K562 (cell line): ENCODE data around the gene GNAT2. TPM values are rescaled to one million over a fixed set of nuclear protein-coding genes. Genes with fewer than 3 reads are reported as not detected.

Source experiments
- BRD9 ChIP-seq: fragments of 450-650 bp; IDR thresholded peaks from 2 replicates; pipeline ENCODE4 v1.6.1; 2018; ENCODE audit warnings: low read depth; ENCODE audit not compliant: partially characterized antibody
- CBFB ChIP-seq: sonication (generic); formaldehyde crosslinking; IDR thresholded peaks from 2 replicates; pipeline ENCODE4 v1.4.0; 2020; ENCODE audit warnings: mild to moderate bottlenecking, missing genetic modification reagents
- CBX2 ChIP-seq: fragments of 200-600 bp; sonication (generic); IDR thresholded peaks from one replicate; pipeline ENCODE4 v1.6.1; 2012; ENCODE audit warnings: mild to moderate bottlenecking, low read length, inconsistent platforms; ENCODE audit not compliant: insufficient read depth, poor library complexity, severe bottlenecking
- CCAR2 ChIP-seq: fragments of 200-400 bp; formaldehyde crosslinking; IDR thresholded peaks from 2 replicates; pipeline ENCODE4 v1.6.1; 2017; ENCODE audit warnings: mild to moderate bottlenecking, low read depth, low read length
- CCNT2 ChIP-seq: IDR thresholded peaks from 2 replicates; pipeline ENCODE4 v1.6.1; 2011; ENCODE audit warnings: borderline replicate concordance, low read depth, mild to moderate bottlenecking, moderate library complexity, mixed read lengths, low read length; ENCODE audit not compliant: insufficient read length; ENCODE audit errors: extremely low read depth
- CXXC5 ChIP-seq: fragments of 250-450 bp; sonication (Bioruptor Pico); IDR thresholded peaks from 2 replicates; pipeline ENCODE4 v1.8.0; 2022; ENCODE audit warnings: inconsistent platforms, mild to moderate bottlenecking, moderate library complexity
- EP400 ChIP-seq: fragments of 450-650 bp; IDR thresholded peaks from 2 replicates; pipeline ENCODE4 v1.6.1; 2017; ENCODE audit warnings: antibody characterized with exemption, mild to moderate bottlenecking, moderate library complexity
- FOXK2 ChIP-seq, 2 experiments: fragments of 450-650 bp; IDR thresholded peaks in 1 of 2; conservative IDR thresholded peaks in 1 of 2; 2 replicates each; pipeline ENCODE4 v1.6.1; 2016; ENCODE audit warnings: low read depth in 2 of 2, mild to moderate bottlenecking in 1 of 2
- GATAD2B ChIP-seq: fragments of 450-650 bp; IDR thresholded peaks from 2 replicates; pipeline ENCODE4 v1.6.1; 2017; ENCODE audit warnings: mild to moderate bottlenecking, borderline replicate concordance
- IRF2 ChIP-seq: sonication (generic); formaldehyde crosslinking; IDR thresholded peaks from 2 replicates; pipeline ENCODE4 v1.8.1; 2022; ENCODE audit warnings: mild to moderate bottlenecking, missing genetic modification reagents
- LARP7 ChIP-seq: fragments of 450-650 bp; IDR thresholded peaks from 2 replicates; pipeline ENCODE4 v1.6.1; 2016
- MEF2A ChIP-seq: IDR thresholded peaks from 2 replicates; pipeline ENCODE4 v1.6.1; 2011; ENCODE audit warnings: low read depth, mild to moderate bottlenecking, low read length, moderate library complexity; ENCODE audit not compliant: control insufficient read depth
- MTA2 ChIP-seq: fragments of 450-650 bp; IDR thresholded peaks from 2 replicates; pipeline ENCODE4 v1.6.1; 2016; ENCODE audit warnings: low read depth
- NFXL1 ChIP-seq: fragments of 450-650 bp; formaldehyde crosslinking; IDR thresholded peaks from 2 replicates; pipeline ENCODE4 v1.4.0; 2021; ENCODE audit warnings: mild to moderate bottlenecking
- NR2C2 ChIP-seq, 2 experiments: fragments of 200-800 bp in 1 of 2; sonication (Bioruptor generic) in 1 of 2; sonication (generic) in 1 of 2; formaldehyde crosslinking in 1 of 2; IDR thresholded peaks; 2 replicates each; pipeline versions ENCODE4 v1.6.1 to v1.8.0; 2016 to 2022; ENCODE audit warnings: mild to moderate bottlenecking in 1 of 2, missing compliant biosample characterization in 1 of 2, missing genetic modification characterization in 1 of 2, missing genetic modification reagents in 1 of 2
- PRPF4 ChIP-seq: fragments of 200-400 bp; formaldehyde crosslinking; IDR thresholded peaks from one replicate; pipeline ENCODE4 v1.6.1; 2017; ENCODE audit warnings: low read length, low read depth, mild to moderate bottlenecking; ENCODE audit not compliant: insufficient read depth, poor library complexity, severe bottlenecking
- SRSF1 ChIP-seq: fragments of 200-400 bp; formaldehyde crosslinking; IDR thresholded peaks from 2 replicates; pipeline ENCODE4 v1.6.1; 2017; ENCODE audit warnings: mild to moderate bottlenecking, low read depth, low read length, moderate library complexity
- TEAD4 ChIP-seq, 2 experiments: sonication (generic) in 1 of 2; formaldehyde crosslinking in 1 of 2; IDR thresholded peaks; 2 replicates each; pipeline versions ENCODE4 v1.6.1 to v1.8.0; 2012 to 2022; ENCODE audit warnings: borderline replicate concordance in 1 of 2, inconsistent platforms in 1 of 2, low read length in 1 of 2, mild to moderate bottlenecking in 1 of 2, missing genetic modification reagents in 1 of 2
- ZKSCAN1 ChIP-seq: fragments of 150-350 bp; IDR thresholded peaks from 2 replicates; pipeline ENCODE4 v1.6.1; 2016; ENCODE audit warnings: low read depth, low read length
- ZNF212 ChIP-seq: fragments of 450-650 bp; formaldehyde crosslinking; IDR thresholded peaks from 2 replicates; pipeline ENCODE4 v1.4.0; 2020; ENCODE audit warnings: mild to moderate bottlenecking
- ZNF324 ChIP-seq: fragments of 250-450 bp; sonication (Bioruptor Pico); IDR thresholded peaks from 2 replicates; pipeline ENCODE4 v1.4.0; 2020; ENCODE audit warnings: mild to moderate bottlenecking
- ZNF589 ChIP-seq: fragments of 200-800 bp; sonication (Bioruptor generic); IDR thresholded peaks from 2 replicates; pipeline ENCODE4 v1.6.1; 2016; ENCODE audit warnings: low read depth, missing genetic modification characterization, missing compliant biosample characterization
- ZNF764 ChIP-seq: fragments of 250-450 bp; sonication (Bioruptor Pico); IDR thresholded peaks from 2 replicates; pipeline ENCODE4 v1.4.0; 2020; ENCODE audit warnings: low read depth, mild to moderate bottlenecking, moderate library complexity
- polyA plus RNA-seq, 8 experiments: library from polyadenylated mRNA; depleted of rRNA in 4 of 8; stranded (reverse) in 5 of 8; unstranded in 3 of 8; fragments of >200 nt; fragmentation: Nextera tagmentation in 2 of 8; fragmentation: Illumina TruSeq in 1 of 8; extraction: Ambion mirVana in 2 of 8; extraction: Trizol in 1 of 8; gene quantifications; 2 replicates each; pipeline versions ENCODE4 v1.2.1 to v1.2.3, GENCODE V29; 2011 to 2014; ENCODE audit warnings: inconsistent platforms in 1 of 8, missing spikeins in 1 of 8
- total RNA-seq, 7 experiments: library from RNA; depleted of rRNA in 6 of 7; stranded (reverse); fragments of >200 nt in 6 of 7; fragmentation: Illumina TruSeq in 2 of 7; extraction: Trizol in 2 of 7; gene quantifications; 2 replicates each; pipeline versions ENCODE4 v1.2.1 to v1.2.3, GENCODE V29; 2011 to 2021; ENCODE audit warnings: low replicate concordance in 1 of 7
- TF ChIP-seq, protein P1 (sequence below): fragments of 450-650 bp; formaldehyde crosslinking; IDR thresholded peaks from 2 replicates; pipeline ENCODE4 v1.4.0; 2020; ENCODE audit warnings: mild to moderate bottlenecking
- TF ChIP-seq, protein P2 (sequence below): IDR thresholded peaks from 2 replicates; pipeline ENCODE4 v1.6.1; 2014; ENCODE audit warnings: antibody characterized with exemption

The GNAT2 gene
- total and polyA plus RNA-seq, 9 of the 15 experiments (the other 6 are each of a cell fraction or from before 2014, with no cell fraction given): 0.06 to 0.52 (median 0.24) TPM; not detected in 1

DNA sequence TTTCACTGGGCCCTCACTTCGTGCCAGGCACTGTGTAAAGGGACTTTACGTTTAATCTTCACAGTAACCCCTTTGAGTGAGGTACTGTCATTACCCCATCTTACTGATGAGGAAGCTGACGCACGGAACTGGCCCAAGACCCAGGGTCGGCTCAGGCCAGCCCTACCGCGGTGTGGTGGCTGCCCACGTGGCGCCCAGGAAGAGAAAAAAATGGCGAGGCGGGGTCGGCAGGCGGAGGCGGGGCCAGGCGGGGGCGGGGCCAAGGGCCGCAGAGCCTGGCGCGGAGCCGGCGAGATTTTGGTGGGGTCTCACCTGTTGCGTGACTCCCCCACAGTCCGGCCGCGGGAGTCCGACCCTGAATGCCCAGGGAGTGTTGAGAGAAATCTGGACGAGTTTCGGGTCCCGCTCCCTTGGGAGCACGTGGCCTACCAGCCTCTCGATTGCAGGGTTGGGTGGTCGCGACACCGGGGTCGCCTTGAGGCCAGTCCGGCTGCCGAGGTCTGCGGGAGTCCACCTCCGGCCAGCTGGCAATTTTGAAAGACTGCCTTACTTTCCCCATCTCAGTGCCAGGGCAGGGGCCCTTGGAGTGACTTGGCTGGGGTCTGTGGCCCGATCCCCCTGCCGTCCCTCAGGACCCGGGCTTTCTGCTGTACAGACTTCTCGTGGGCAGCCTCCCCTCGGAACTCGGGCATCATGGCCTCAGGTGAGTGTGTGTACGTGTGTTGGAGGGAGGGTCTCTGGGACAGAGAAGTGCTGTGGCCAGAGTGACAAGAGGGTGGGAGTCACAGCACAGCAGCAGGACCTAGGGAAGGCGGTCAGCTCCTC is at the start of gene GNAT2, which contains the start of gene AMPD2 (continued):
- TF ChIP-seq ZNF589 (CRISPR knock-in tag) (0 out of 2 replicates have a peak, but pooled peaks have one; percentile 12), CCNT2 (peak; percentile 81), SRSF1 (no peak), MEF2A (no peak), PRPF4 (no peak), BRD9 (peak; percentile 69), NFXL1 (CRISPR knock-in tag) (no peak), GATAD2B (peak; percentile 34; the same call in 1 of the 2 replicates), LARP7 (no peak), CCAR2 (no peak), CBX2 (no peak), EP400 (peak; percentile 99), ZNF324 (no peak), ZKSCAN1 (no peak; the same call in 1 of the 2 replicates), CXXC5 (CRISPR knock-in tag) (peak; percentile 58; the same call in 1 of the 2 replicates), MTA2 (no peak), ZNF212 (CRISPR knock-in tag) (no peak), ZNF764 (CRISPR knock-in tag) (no peak), NR2C2 (CRISPR knock-in tag; IDR thresholded peaks at IDR 0.05) (no peak), NR2C2 (tag; IDR thresholded peaks at IDR 0.05) (peak; percentile 65), TEAD4 (IDR thresholded peaks at IDR 0.05; ENCODE audit: low read length) (no peak; the same call in 1 of the 2 replicates), TEAD4 (CRISPR knock-in tag; IDR thresholded peaks at IDR 0.05; ENCODE audit: borderline replicate concordance) (peak; percentile 89), CBFB (CRISPR knock-in tag) (peak; percentile 77; the same call in 1 of the 2 replicates), FOXK2 (conservative IDR thresholded peaks at IDR 0.05 in 1 of 2, IDR thresholded peaks at IDR 0.05 in 1 of 2; ENCODE audit: low read depth in 2 of 2) (peak; percentile 81 to 88), IRF2 (CRISPR knock-in tag) (no peak)
- TF ChIP-seq, protein P1, sequence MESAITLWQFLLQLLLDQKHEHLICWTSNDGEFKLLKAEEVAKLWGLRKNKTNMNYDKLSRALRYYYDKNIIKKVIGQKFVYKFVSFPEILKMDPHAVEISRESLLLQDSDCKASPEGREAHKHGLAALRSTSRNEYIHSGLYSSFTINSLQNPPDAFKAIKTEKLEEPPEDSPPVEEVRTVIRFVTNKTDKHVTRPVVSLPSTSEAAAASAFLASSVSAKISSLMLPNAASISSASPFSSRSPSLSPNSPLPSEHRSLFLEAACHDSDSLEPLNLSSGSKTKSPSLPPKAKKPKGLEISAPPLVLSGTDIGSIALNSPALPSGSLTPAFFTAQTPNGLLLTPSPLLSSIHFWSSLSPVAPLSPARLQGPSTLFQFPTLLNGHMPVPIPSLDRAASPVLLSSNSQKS (CRISPR knock-in tag): no peak
- TF ChIP-seq, protein P2, sequence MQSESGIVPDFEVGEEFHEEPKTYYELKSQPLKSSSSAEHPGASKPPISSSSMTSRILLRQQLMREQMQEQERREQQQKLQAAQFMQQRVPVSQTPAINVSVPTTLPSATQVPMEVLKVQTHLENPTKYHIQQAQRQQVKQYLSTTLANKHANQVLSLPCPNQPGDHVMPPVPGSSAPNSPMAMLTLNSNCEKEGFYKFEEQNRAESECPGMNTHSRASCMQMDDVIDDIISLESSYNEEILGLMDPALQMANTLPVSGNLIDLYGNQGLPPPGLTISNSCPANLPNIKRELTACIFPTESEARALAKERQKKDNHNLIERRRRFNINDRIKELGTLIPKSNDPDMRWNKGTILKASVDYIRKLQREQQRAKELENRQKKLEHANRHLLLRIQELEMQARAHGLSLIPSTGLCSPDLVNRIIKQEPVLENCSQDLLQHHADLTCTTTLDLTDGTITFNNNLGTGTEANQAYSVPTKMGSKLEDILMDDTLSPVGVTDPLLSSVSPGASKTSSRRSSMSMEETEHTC: no peak
